ENCODE measurements around the gene IFI27L1. TPM values are rescaled to one million over a fixed set of nuclear protein-coding genes. Genes with fewer than 3 reads are reported as not detected.
A peak's percentile ranks its signal among the peaks of the same experiment; 100 is the strongest.

IFI27L1 gene
- polyA plus RNA-seq, 1 donor (not counting 4 experiments of a cell fraction or from before 2014, with no cell fraction given) = 17.4 TPM

DNA sequence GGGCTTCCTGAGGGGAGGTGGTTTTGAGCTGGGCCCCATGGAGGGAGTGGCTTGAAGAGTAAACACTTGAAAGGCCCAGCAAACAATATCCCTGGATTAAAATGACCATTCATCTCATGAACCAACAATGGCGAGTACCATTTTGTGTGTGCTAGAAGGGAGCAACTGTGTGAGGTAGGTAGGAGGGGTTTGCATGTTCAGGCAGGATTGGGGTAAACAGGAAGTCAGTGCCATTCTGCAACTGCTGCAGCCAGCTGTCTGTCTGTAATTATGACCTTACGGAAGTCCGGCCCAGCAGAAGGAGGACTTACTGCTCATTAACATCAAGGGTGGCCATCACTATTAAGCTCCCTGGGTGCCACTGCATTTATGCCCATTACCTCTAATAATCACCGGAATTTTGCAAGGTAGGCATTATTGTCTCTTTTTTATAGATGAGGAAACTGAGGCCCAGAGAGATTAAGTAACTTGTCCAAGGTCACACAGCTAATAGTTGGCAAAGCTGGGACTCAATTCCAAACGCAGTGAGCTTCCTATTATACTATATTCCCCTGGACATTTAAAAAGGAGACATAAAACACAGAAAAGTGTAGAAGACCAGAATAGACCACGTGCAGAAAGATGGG is 64.9 kb downstream of the IFI27L1 start:
- dilution Hi-C loops (cut with MboI; ENCODE audit: extremely low pct_ligation_motif_present, low sequenced_read_pairs) = no loop called here
- Histone ChIP-seq H3K27ac (ENCODE audit: control insufficient read depth, insufficient read depth, low read length) (no peak overlapping the region), H3K4me3 (ENCODE audit: control insufficient read depth in 2 of 3, extremely low read depth in 1 of 3, insufficient read depth in 2 of 3, low read depth in 1 of 3, low read length in 3 of 3) (no peak overlapping the region), H3K9me3 (ENCODE audit: control insufficient read depth, low read depth, low read length) (no peaks in the 10 kb centered on the region), H3K79me2 (ENCODE audit: control insufficient read depth, insufficient read depth, low read length) (no peaks in the 10 kb centered on the region), H3K4me2 (ENCODE audit: control insufficient read depth, extremely low read depth, insufficient read depth, low read depth, low read length) (no peak overlapping the region), H3K36me3 (ENCODE audit: control insufficient read depth in 2 of 2, extremely low read depth in 1 of 2, insufficient read depth in 2 of 2, low read length in 2 of 2) (no peaks in the 10 kb centered on the region), H2AFZ (ENCODE audit: control insufficient read depth, low read length) (peak overlapping the region; percentile 2), H4K20me1 (ENCODE audit: control insufficient read depth, extremely low read depth, insufficient read depth, low read length) (no peaks in the 10 kb centered on the region), H3K9ac (ENCODE audit: control insufficient read depth, extremely low read depth, insufficient read depth, low read length) (no peak overlapping the region), H3K27me3 (ENCODE audit: control insufficient read depth, extremely low read depth, insufficient read depth, low read length) (no peaks in the 10 kb centered on the region), H3K9me1 (ENCODE audit: control insufficient read depth, extremely low read depth, insufficient read depth, low read length) (no peaks in the 10 kb centered on the region), H3K4me1 (ENCODE audit: control insufficient read depth, extremely low read depth, insufficient read depth, low read length) (no peaks in the 10 kb centered on the region)
- TF ChIP-seq CTCF (optimal IDR thresholded peaks at IDR 0.05 in 1 of 3, IDR thresholded peaks at IDR 0.05 in 1 of 3, conservative IDR thresholded peaks at IDR 0.05 in 1 of 3; ENCODE audit: extremely low read depth in 1 of 3, insufficient read depth in 2 of 3, low read length in 3 of 3) (no peak), EZH2 (IDR thresholded peaks at IDR 0.05; ENCODE audit: low read length) (no peak)
- DNase-seq (ENCODE audit: low read depth, low spot score) (no peak), FAIRE-seq (no peak)

Other genes starting within 250 kb of the IFI27L1 start
- gene FAM181A, start 154.0 kb upstream of the IFI27L1 start, polyA plus RNA-seq = 0.04 TPM in 1 of 3 replicates, not detected in the others
- 0.31 to 1.7 TPM (median 0.56 TPM) in 3 replicates for gene ASB2, start 104.7 kb upstream of the IFI27L1 start, polyA plus RNA-seq
- gene CCDC197, start 84.0 kb upstream of the IFI27L1 start, polyA plus RNA-seq = not detected in 3 replicates
- gene OTUB2, start 55.0 kb upstream of the IFI27L1 start, polyA plus RNA-seq = 2.6 to 4.8 TPM (median 3.5 TPM) in 3 replicates
- gene DDX24, start 108 bp upstream of the IFI27L1 start, polyA plus RNA-seq = 171 to 179 TPM (median 172 TPM) in 3 replicates
- gene IFI27, start 29.4 kb downstream of the IFI27L1 start, polyA plus RNA-seq = 1,132 to 3,594 TPM (median 2,783 TPM) in 3 replicates
- gene IFI27L2, start 48.3 kb downstream of the IFI27L1 start, polyA plus RNA-seq = 67.5 to 179 TPM (median 82.2 TPM) in 3 replicates
- 8.1 to 9.0 TPM (median 8.9 TPM) in 3 replicates for gene PPP4R4, start 93.0 kb downstream of the IFI27L1 start, polyA plus RNA-seq
- not detected in 3 replicates for gene SERPINA10, start 212.0 kb downstream of the IFI27L1 start, polyA plus RNA-seq
- gene SERPINA6, start 242.0 kb downstream of the IFI27L1 start, polyA plus RNA-seq = 0.18 TPM in 1 of 3 replicates, not detected in the others

All from keratinocyte (primary cell).